Cardiac fibroblast (primary cell): Measurements from ENCODE around the gene CSRNP3.
"Not testable (repeated sequence)": the region's sequence is repeated elsewhere in the genome, so short reads cannot be mapped to it uniquely, and the experiment has no call there.

ENCODE experiments used
- DNase-seq, 2 donors: peaks; one replicate each; pipeline versions ENCODE4 v3.0.0 to v3.0.0-alpha.2; 2010; ENCODE audit warnings: low read depth in 2 of 2
- H3K4me3 ChIP-seq, 2 donors: replicated peaks in 1 of 2; 1 replicate in 1 of 2; 2 replicates in 1 of 2; pipeline ENCODE4 v1.5.1; 2011; ENCODE audit warnings: low read depth in 2 of 2, low read length in 2 of 2, mild to moderate bottlenecking in 2 of 2, moderate library complexity in 1 of 2
- TF ChIP-seq, protein P1 (sequence below): IDR thresholded peaks from one replicate; pipeline ENCODE4 v1.5.1; 2011; ENCODE audit warnings: low read depth, mild to moderate bottlenecking, low read length, inconsistent platforms

CSRNP3 gene

GRCh38 chr2:165576409-165577154 is 107.1 kb downstream of the CSRNP3 start:
- H3K4me3 ChIP-seq = no peak overlapping the region
- TF ChIP-seq, protein P1, sequence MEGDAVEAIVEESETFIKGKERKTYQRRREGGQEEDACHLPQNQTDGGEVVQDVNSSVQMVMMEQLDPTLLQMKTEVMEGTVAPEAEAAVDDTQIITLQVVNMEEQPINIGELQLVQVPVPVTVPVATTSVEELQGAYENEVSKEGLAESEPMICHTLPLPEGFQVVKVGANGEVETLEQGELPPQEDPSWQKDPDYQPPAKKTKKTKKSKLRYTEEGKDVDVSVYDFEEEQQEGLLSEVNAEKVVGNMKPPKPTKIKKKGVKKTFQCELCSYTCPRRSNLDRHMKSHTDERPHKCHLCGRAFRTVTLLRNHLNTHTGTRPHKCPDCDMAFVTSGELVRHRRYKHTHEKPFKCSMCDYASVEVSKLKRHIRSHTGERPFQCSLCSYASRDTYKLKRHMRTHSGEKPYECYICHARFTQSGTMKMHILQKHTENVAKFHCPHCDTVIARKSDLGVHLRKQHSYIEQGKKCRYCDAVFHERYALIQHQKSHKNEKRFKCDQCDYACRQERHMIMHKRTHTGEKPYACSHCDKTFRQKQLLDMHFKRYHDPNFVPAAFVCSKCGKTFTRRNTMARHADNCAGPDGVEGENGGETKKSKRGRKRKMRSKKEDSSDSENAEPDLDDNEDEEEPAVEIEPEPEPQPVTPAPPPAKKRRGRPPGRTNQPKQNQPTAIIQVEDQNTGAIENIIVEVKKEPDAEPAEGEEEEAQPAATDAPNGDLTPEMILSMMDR = no peak
- DNase-seq = no peak

- TF ChIP-seq, protein P1 = no peak
- no peak overlapping the region for H3K4me3 ChIP-seq
- peak; percentile 33 to 56 for DNase-seq
These were observed 112.9 kb downstream of the CSRNP3 start for GRCh38 chr2:165582409-165582808.

DNA sequence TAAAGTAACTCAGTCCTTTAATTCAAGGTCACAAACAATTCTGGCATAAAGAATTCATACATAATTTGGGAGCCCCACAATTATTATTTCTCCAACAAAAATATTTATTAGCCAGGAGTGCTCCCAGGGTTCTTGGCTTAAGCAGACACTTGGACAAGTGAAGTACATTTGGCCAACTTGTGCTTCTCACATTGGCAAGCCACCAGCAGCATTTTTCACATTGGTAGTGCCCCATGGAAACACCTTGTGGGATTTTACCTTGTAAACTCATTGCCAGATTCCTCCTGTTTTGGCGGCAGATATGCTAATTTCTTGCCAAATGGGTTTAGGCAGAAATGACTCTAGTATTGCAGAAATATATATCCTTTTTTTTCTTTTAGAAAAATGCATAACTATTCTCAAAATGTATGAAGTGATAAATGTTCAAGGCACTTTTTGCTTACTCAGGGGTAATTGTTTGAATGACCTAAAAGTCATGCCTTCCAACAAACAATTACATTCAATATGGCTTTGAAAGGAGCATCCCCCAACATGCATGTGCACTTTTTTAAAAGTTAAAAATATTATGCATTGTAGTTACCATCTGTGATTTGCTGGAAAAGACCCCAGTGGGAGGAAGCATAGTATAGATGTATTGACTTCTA is 113.5 kb downstream of the CSRNP3 start:
- no peak overlapping the region for H3K4me3 ChIP-seq
- TF ChIP-seq, protein P1 = no peak
- no peak for DNase-seq

DNA sequence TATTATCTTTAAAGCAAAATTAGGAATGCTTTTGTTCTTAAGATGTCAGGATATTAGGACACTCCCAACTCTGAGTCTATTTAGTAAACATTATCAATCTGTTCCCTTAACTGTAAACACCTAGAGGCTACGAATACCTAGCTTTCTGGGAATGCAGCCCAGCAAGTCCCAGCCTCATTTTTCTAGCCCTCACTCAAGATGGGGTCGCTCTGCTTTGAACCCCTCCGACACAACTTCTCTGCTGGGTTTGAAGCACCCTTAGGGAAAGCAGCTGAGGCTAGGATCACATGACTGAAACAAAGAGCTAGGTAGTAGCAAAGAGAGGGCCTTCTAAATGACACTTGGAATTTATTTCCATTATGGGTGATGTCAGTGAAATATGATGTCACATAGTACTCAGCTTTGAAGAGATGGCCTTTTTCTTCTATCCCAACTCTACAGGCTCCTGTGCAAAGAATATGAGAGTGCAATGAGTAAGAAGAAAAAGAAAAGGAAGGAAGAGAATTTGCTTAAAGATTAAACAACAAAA is 114.7 kb downstream of the CSRNP3 start:
- no peak overlapping the region for H3K4me3 ChIP-seq
- TF ChIP-seq, protein P1 = no peak
- DNase-seq = no peak

- TF ChIP-seq, protein P1 = no peak
- DNase-seq = peak in 1 of 2 donors; percentile 9
- H3K4me3 ChIP-seq = no peak overlapping the region
These were observed 116.5 kb downstream of the CSRNP3 start for GRCh38 chr2:165586019-165586418.

GRCh38 chr2:165587335-165587938 is 117.9 kb downstream of the CSRNP3 start:
- no peak overlapping the region for H3K4me3 ChIP-seq
- no peak for DNase-seq
- TF ChIP-seq, protein P1 = no peak

- not testable (repeated sequence) for H3K4me3 ChIP-seq, DNase-seq
These were observed 121.5 kb downstream of the CSRNP3 start for GRCh38 chr2:165590999-165591398.
